Karpas-422 (cell line): ENCODE measurements around the gene MLLT3. TPM values are rescaled to one million over a fixed set of nuclear protein-coding genes. Genes with fewer than 3 reads are reported as not detected.

Experiments
- DNase-seq: peaks from one replicate; pipeline ENCODE4 v3.0.0-alpha.2; 2015
- H2AFZ ChIP-seq: fragments of 200-600 bp; sonication (generic); 2 replicates; pipeline ENCODE4 v1.6.1; 2014; ENCODE audit warnings: antibody characterized with exemption, low read length, mixed read lengths
- H3K27ac ChIP-seq: fragments of 200-600 bp; sonication (generic); 2 replicates; pipeline ENCODE4 v1.5.1; 2014; ENCODE audit warnings: mild to moderate bottlenecking, low read length, moderate library complexity
- H3K27me3 ChIP-seq: fragments of 200-600 bp; sonication (generic); 2 replicates; pipeline ENCODE4 v1.6.1; 2014; ENCODE audit warnings: low read length, mixed read lengths
- H3K36me3 ChIP-seq: fragments of 200-600 bp; sonication (generic); 2 replicates; pipeline ENCODE4 v1.6.1; 2014; ENCODE audit warnings: low read length, mixed read lengths; ENCODE audit not compliant: insufficient read depth
- H3K4me1 ChIP-seq: fragments of 200-600 bp; sonication (generic); 2 replicates; pipeline ENCODE4 v1.6.1; 2014; ENCODE audit warnings: mild to moderate bottlenecking, low read length, mixed read lengths
- H3K4me2 ChIP-seq: fragments of 200-600 bp; sonication (generic); 2 replicates; pipeline ENCODE4 v1.6.1; 2014; ENCODE audit warnings: low read length, low read depth, mild to moderate bottlenecking; ENCODE audit not compliant: poor library complexity, severe bottlenecking
- H3K4me3 ChIP-seq: fragments of 200-600 bp; sonication (generic); 2 replicates; pipeline ENCODE4 v1.5.1; 2014; ENCODE audit warnings: mild to moderate bottlenecking, antibody characterized with exemption, low read length, mixed read lengths
- H3K79me2 ChIP-seq: fragments of 200-600 bp; sonication (generic); 2 replicates; pipeline ENCODE4 v1.6.1; 2014; ENCODE audit warnings: mild to moderate bottlenecking, low read length, mixed read lengths
- H3K9ac ChIP-seq: fragments of 200-600 bp; sonication (generic); 2 replicates; pipeline ENCODE4 v1.6.0; 2014; ENCODE audit warnings: low read length
- H3K9me2 ChIP-seq: fragments of 200-600 bp; sonication (generic), shearing (Covaris generic); replicated peaks from 2 replicates; pipeline ENCODE4 v1.6.0; 2014; ENCODE audit warnings: mild to moderate bottlenecking, low read length, moderate library complexity; ENCODE audit not compliant: insufficient read depth
- H3K9me3 ChIP-seq: fragments of 300-700, 200-600 bp; sonication (generic); 2 replicates; pipeline ENCODE4 v1.6.1; 2014; ENCODE audit warnings: low read length, mixed read lengths
- H4K20me1 ChIP-seq: fragments of 200-600 bp; sonication (generic); 2 replicates; pipeline ENCODE4 v1.6.1; 2014; ENCODE audit warnings: mild to moderate bottlenecking, antibody characterized with exemption, low read length, low read depth; ENCODE audit not compliant: insufficient read depth
- total RNA-seq: library from RNA; depleted of rRNA; stranded (reverse); fragments of >200 nt; shearing (Covaris generic); gene quantifications from 2 replicates; pipeline ENCODE4 v1.2.3, GENCODE V29; 2014; ENCODE audit warnings: low replicate concordance

MLLT3 gene
- total RNA-seq, 1 experiment from 2014 or later: 5.8 TPM

DNA sequence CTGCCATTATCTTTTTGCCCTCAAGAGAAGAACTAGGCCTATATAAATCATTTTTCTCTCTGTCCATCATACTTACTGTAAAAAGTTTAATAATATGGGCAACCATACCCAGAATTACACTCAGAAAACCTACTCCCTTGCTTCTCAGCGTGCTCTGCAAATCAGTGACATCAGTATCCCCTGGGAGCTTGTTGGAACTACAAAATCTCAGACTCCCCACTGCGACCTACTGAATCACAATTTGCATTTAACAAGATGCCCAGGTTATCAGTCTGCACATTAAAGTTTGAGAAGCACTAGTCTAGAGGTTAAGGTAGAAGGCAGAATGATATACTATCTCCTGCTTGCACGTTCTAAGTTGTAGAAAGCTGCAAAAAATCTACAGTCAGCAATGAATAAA lies 127.2 kb downstream of the MLLT3 start:
- Histone ChIP-seq H3K79me2 (no peaks in the 10 kb centered on the region), H3K4me2 (no peak overlapping the region), H3K4me1 (no peaks in the 10 kb centered on the region), H3K4me3 (no peak overlapping the region), H3K27me3 (no peaks in the 10 kb centered on the region), H3K27ac (no peak overlapping the region), H2AFZ (no peak overlapping the region), H3K9ac (no peak overlapping the region), H3K9me2 (no peaks in the 10 kb centered on the region), H3K36me3 (no peaks in the 10 kb centered on the region), H3K9me3 (no peaks in the 10 kb centered on the region), H4K20me1 (peaks cover 5% of the 10 kb centered on the region; the same call in 1 of the 2 replicates)
- DNase-seq: no peak

DNA sequence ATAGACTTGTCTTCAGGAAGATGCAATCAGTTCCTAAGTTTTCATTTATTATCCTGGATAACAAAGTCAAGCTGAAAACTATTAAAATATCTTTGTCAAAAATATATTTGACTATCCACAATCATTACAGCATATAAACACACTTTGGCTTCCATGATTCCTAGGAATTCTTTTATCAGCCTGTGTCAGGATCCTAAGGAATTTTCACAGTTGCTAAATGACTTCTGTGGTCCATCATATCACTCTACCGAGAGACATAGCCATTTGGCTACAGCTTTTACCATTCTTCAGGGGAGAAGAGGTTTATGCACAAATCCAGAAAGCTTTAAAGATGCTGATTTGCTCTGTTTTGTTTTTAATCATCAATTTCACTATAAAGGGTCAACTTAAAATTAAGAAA lies 128.3 kb downstream of the MLLT3 start:
- Histone ChIP-seq H3K79me2 (no peaks in the 10 kb centered on the region), H3K4me3 (no peak overlapping the region), H3K4me2 (no peak overlapping the region), H3K27ac (no peak overlapping the region), H2AFZ (no peak overlapping the region), H3K36me3 (no peaks in the 10 kb centered on the region), H3K9me3 (no peaks in the 10 kb centered on the region), H4K20me1 (peaks cover 7% of the 10 kb centered on the region; the same call in 1 of the 2 replicates), H3K9me2 (no peaks in the 10 kb centered on the region), H3K9ac (no peak overlapping the region), H3K4me1 (no peaks in the 10 kb centered on the region), H3K27me3 (no peaks in the 10 kb centered on the region)
- no peak for DNase-seq

DNA sequence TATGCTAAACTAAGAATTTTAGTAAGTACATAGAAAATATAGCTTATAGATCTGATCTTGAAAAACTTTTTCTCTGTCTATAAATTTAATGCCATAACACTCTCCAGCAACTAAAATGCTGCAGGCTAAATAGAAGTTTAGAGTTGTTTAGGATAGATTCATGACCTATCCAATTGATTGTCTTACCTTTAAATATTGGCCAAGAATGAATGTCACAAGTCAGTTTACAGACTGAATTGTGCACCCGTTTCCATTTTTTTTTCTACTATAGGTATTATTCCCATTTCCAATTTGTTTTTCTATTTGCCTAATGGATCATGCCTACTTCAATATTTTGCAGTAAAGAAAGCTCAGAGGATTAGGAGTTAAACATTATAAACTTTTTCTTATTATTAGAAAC lies 129.5 kb downstream of the MLLT3 start:
- no peaks in the 10 kb centered on the region for H3K79me2 ChIP-seq
- H2AFZ ChIP-seq: no peak overlapping the region
- no peak overlapping the region for H3K27ac ChIP-seq
- H3K4me1 ChIP-seq: no peaks in the 10 kb centered on the region
- no peaks in the 10 kb centered on the region for H3K9me3 ChIP-seq
- H3K36me3 ChIP-seq: no peaks in the 10 kb centered on the region
- H3K4me3 ChIP-seq: no peak overlapping the region
- no peak for DNase-seq
- no peak overlapping the region for H3K4me2 ChIP-seq
- no peaks in the 10 kb centered on the region for H3K27me3 ChIP-seq
- no peaks in the 10 kb centered on the region for H3K9me2 ChIP-seq
- no peak overlapping the region for H3K9ac ChIP-seq
- peaks cover 10% of the 10 kb centered on the region; the same call in 1 of the 2 replicates for H4K20me1 ChIP-seq

DNA sequence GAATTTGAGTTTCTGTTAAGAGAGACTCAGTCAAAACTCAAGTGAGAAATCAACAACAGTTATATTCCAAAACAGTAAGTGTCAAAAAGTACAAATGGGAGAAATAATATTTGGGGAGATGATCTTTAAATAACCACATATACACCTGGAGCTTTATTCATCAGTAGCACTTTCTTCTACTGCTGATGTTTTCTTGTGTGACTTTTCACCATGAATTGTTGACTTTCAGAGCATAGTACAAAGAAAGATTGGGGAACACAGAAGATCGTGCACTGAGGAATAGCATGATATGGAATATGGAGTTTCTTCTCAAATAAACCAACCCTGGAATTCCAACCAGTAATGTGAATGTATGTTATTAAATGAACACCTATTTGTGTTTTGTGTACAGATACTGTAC lies 130.7 kb downstream of the MLLT3 start:
- peaks cover 10% of the 10 kb centered on the region; the same call in 1 of the 2 replicates for H4K20me1 ChIP-seq
- no peak for DNase-seq
- no peaks in the 10 kb centered on the region for H3K36me3 ChIP-seq
- H3K9ac ChIP-seq: no peak overlapping the region
- no peaks in the 10 kb centered on the region for H3K9me2 ChIP-seq
- H3K4me1 ChIP-seq: no peaks in the 10 kb centered on the region
- H3K4me2 ChIP-seq: no peak overlapping the region
- H3K4me3 ChIP-seq: no peak overlapping the region
- H3K27ac ChIP-seq: no peak overlapping the region
- no peaks in the 10 kb centered on the region for H3K79me2 ChIP-seq
- H2AFZ ChIP-seq: no peak overlapping the region
- no peaks in the 10 kb centered on the region for H3K9me3 ChIP-seq
- H3K27me3 ChIP-seq: no peaks in the 10 kb centered on the region; the same call in 1 of the 2 replicates

DNA sequence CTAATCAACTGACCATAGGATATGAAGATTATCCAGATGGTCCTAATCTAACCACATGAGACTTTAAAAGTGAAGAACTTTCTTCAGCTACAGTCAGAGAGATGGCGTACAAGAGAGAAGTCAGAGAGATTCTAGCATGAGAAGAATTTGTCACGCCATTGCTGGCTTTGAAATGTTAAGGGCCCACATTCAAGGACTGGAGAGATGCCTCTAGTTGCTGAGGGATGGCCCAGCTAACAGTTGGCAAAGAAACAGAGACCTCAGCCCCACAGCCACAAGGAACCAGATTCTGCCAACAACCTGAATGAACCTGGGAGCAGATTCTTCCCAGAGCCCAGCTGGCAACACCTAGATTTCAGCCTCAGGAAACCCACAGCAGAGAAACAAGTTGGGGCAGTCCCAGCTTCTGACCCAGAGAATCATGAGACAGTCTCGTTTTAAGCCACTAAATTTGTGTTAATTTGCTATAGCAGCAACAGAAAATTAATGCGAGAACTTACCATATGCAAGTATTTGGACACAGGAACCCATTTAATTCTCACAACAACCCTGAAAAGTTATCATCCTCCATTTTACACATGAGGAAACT lies 132.0 kb downstream of the MLLT3 start:
- no peaks in the 10 kb centered on the region for H3K4me1 ChIP-seq
- no peak for DNase-seq
- H3K27me3 ChIP-seq: no peaks in the 10 kb centered on the region; the same call in 1 of the 2 replicates
- no peak overlapping the region for H3K27ac ChIP-seq
- H3K79me2 ChIP-seq: no peaks in the 10 kb centered on the region
- no peak overlapping the region for H3K4me2 ChIP-seq
- no peak overlapping the region for H2AFZ ChIP-seq
- no peaks in the 10 kb centered on the region for H3K36me3 ChIP-seq
- no peaks in the 10 kb centered on the region for H3K9me3 ChIP-seq
- no peaks in the 10 kb centered on the region for H3K9me2 ChIP-seq
- no peak overlapping the region for H3K9ac ChIP-seq
- H4K20me1 ChIP-seq: peaks cover 10% of the 10 kb centered on the region; the same call in 1 of the 2 replicates
- no peak overlapping the region for H3K4me3 ChIP-seq

DNA sequence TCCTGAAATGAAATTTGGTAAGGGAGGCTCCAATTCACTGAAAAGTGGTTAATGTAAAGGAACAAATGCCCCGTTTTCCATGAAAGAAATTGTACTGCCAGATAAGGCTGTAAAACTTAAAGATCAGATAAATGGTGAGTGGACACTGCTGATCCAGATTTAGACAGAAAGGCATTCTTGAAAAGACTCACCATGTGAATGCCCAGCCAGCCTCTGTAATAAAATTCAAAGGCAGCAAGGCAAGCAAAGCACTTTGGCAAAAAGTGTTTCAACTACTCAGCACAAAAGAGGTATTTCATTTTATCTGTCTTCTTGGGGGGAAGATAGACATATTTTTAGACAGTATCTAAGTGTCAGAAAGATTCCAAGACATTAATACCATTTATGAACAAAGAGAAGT lies 133.6 kb downstream of the MLLT3 start:
- no peak overlapping the region for H2AFZ ChIP-seq
- no peaks in the 10 kb centered on the region for H3K79me2 ChIP-seq
- no peak overlapping the region for H3K4me3 ChIP-seq
- H3K4me1 ChIP-seq: no peaks in the 10 kb centered on the region
- no peak overlapping the region for H3K4me2 ChIP-seq
- H3K27ac ChIP-seq: no peak overlapping the region
- no peak for DNase-seq
- H4K20me1 ChIP-seq: peaks cover 10% of the 10 kb centered on the region; the same call in 1 of the 2 replicates
- no peaks in the 10 kb centered on the region for H3K36me3 ChIP-seq
- H3K27me3 ChIP-seq: no peaks in the 10 kb centered on the region; the same call in 1 of the 2 replicates
- no peaks in the 10 kb centered on the region for H3K9me2 ChIP-seq
- H3K9me3 ChIP-seq: no peaks in the 10 kb centered on the region
- H3K9ac ChIP-seq: no peak overlapping the region

DNA sequence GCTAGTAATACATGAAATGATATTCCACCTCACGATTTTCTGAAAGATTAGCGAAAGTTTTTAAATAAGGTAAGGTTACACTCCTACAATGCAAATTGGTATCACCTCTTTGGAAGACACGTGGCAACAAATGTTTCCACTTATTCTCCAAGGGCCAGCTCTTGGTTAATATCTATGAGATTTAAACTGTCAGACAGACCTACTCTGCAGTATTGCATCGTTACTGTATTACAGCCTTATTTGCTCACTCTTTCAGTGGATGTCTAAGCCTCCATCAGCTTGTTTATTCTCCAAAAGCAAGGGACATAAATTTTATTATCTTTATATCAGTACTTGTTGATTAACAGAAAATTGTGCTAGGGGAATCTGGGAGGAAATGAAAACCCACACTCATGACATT lies 135.7 kb downstream of the MLLT3 start:
- H3K9ac ChIP-seq: no peak overlapping the region
- DNase-seq: no peak
- no peaks in the 10 kb centered on the region for H3K9me2 ChIP-seq
- no peaks in the 10 kb centered on the region; the same call in 1 of the 2 replicates for H3K27me3 ChIP-seq
- H4K20me1 ChIP-seq: peaks cover 8% of the 10 kb centered on the region; the same call in 1 of the 2 replicates
- no peaks in the 10 kb centered on the region for H3K9me3 ChIP-seq
- H3K27ac ChIP-seq: no peak overlapping the region
- no peaks in the 10 kb centered on the region for H3K36me3 ChIP-seq
- no peak overlapping the region for H3K4me3 ChIP-seq
- H3K4me2 ChIP-seq: no peak overlapping the region
- H2AFZ ChIP-seq: no peak overlapping the region
- H3K79me2 ChIP-seq: no peaks in the 10 kb centered on the region
- no peaks in the 10 kb centered on the region for H3K4me1 ChIP-seq

DNA sequence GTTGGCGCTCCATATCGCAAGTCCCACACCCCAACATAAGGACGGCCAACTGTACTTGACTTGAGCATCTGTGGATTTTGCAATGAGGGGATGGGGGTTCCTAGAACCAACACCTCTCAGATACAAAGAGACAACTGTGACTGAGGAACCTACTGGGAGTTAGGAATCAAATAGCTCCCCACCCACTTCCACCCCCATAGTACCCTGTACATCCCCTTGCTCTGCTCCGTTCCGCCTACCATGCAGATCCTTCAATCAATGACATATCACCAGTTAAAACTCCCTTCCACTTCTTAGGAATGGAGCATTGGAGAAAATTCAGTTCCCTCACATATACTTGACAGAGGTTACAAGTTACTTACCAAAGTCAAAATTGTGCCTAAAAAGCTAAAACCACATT lies 140.9 kb downstream of the MLLT3 start:
- Histone ChIP-seq H3K4me1 (peaks cover 6% of the 10 kb centered on the region), H3K9ac (no peak overlapping the region), H3K79me2 (no peaks in the 10 kb centered on the region), H3K4me2 (no peak overlapping the region), H3K27me3 (no peaks in the 10 kb centered on the region), H3K4me3 (no peak overlapping the region), H3K27ac (no peak overlapping the region), H4K20me1 (0 out of 2 replicates have a peak, but pooled peaks cover 8% of the 10 kb centered on the region), H3K36me3 (no peaks in the 10 kb centered on the region), H3K9me2 (no peaks in the 10 kb centered on the region), H2AFZ (no peak overlapping the region), H3K9me3 (no peaks in the 10 kb centered on the region)
- DNase-seq: no peak
